Stimulated activated CD4-positive, alpha-beta T cell treated with anti-CD3 and anti-CD28 coated beads, Interleukin-4, amount 100 ng/mL, for 48 hours (primary cell): ENCODE results near the gene PCDHB6.
"Not testable (repeated sequence)": the region's sequence is repeated elsewhere in the genome, so short reads cannot be mapped to it uniquely, and the experiment has no call there.

Experiments
- DNase-seq, 2 donors: peaks; one replicate each; pipeline ENCODE4 v3.0.0-alpha.2; 2020; ENCODE audit warnings: low read depth in 2 of 2

PCDHB6 gene

GRCh38 chr5:141149812-141150211, at the start of gene PCDHB6:
TSS of gene PCDHB6 (plus strand) at chr5:141150057. CDS start at chr5:141150258, 201 bp downstream.
- DNase-seq, result no peak

GRCh38 chr5:141100243-141100805, 49.5 kb upstream of the PCDHB6 start, which contains the start of gene PCDHB3:
TSS of gene PCDHB3 (plus strand) at chr5:141100473. CDS start at chr5:141100650, 177 bp downstream.
- peak; percentile 21 to 47 for DNase-seq

- DNase-seq, result no peak
Observed at GRCh38 chr5:141101059-141101458, 48.8 kb upstream of the PCDHB6 start.

- DNase-seq, result not testable (repeated sequence)
Observed at GRCh38 chr5:141102070-141102469, 47.8 kb upstream of the PCDHB6 start.

- not testable (repeated sequence) for DNase-seq
Observed at GRCh38 chr5:141102471-141102870, 47.4 kb upstream of the PCDHB6 start.

- DNase-seq, result no peak
Observed at GRCh38 chr5:141105350-141105749, 44.5 kb upstream of the PCDHB6 start.

GRCh38 chr5:141119250-141119649, 30.6 kb upstream of the PCDHB6 start:
- no peak for DNase-seq

- DNase-seq, result peak in 1 of 2 donors; percentile 4
Observed at GRCh38 chr5:141121563-141121962, 28.3 kb upstream of the PCDHB6 start, which contains the start of gene PCDHB4. TSS of gene PCDHB4 (plus strand) at chr5:141121818. CDS start at chr5:141121999, 181 bp downstream.

GRCh38 chr5:141121985-141122384, 27.9 kb upstream of the PCDHB6 start:
- no peak for DNase-seq

GRCh38 chr5:141123396-141124135, 26.3 kb upstream of the PCDHB6 start:
- DNase-seq, result not testable (repeated sequence)

- DNase-seq, result no peak
Observed at GRCh38 chr5:141127305-141127704, 22.6 kb upstream of the PCDHB6 start.

GRCh38 chr5:141135030-141135717, 14.7 kb upstream of the PCDHB6 start, which contains the start of gene PCDHB5:
TSS of gene PCDHB5 (plus strand) at chr5:141135206. CDS start at chr5:141135435, 229 bp downstream.
- no peak for DNase-seq

GRCh38 chr5:141135718-141136266, 14.1 kb upstream of the PCDHB6 start:
- DNase-seq, result no peak

- not testable (repeated sequence) for DNase-seq
Observed at GRCh38 chr5:141137346-141137745, 12.5 kb upstream of the PCDHB6 start.

- no peak for DNase-seq
Observed at GRCh38 chr5:141150224-141150992, 551 bp downstream of the PCDHB6 start.

GRCh38 chr5:141150993-141151325, 1.1 kb downstream of the PCDHB6 start:
- DNase-seq, result no peak

- DNase-seq, result not testable (repeated sequence)
Observed at GRCh38 chr5:141151632-141152031, 1.8 kb downstream of the PCDHB6 start.

- not testable (repeated sequence) for DNase-seq
Observed at GRCh38 chr5:141152096-141152495, 2.2 kb downstream of the PCDHB6 start.

- DNase-seq, result no peak
Observed at GRCh38 chr5:141155540-141156374, 5.9 kb downstream of the PCDHB6 start.

GRCh38 chr5:141157356-141157755, 7.5 kb downstream of the PCDHB6 start:
- DNase-seq, result not testable (repeated sequence)
